Stimulated activated CD4-positive, alpha-beta T cell treated with anti-CD3 and anti-CD28 coated beads, Interleukin-12 subunit alpha, Interleukin-12 subunit beta, amount 100 ng/mL, for 48 hours (primary cell): ENCODE results near the gene SYT8.

Source experiments
- DNase-seq, 3 donors: peaks; one replicate each; pipeline ENCODE4 v3.0.0-alpha.2; 2020; ENCODE audit warnings: low read depth in 2 of 3, low spot score in 1 of 3

SYT8 gene

DNA sequence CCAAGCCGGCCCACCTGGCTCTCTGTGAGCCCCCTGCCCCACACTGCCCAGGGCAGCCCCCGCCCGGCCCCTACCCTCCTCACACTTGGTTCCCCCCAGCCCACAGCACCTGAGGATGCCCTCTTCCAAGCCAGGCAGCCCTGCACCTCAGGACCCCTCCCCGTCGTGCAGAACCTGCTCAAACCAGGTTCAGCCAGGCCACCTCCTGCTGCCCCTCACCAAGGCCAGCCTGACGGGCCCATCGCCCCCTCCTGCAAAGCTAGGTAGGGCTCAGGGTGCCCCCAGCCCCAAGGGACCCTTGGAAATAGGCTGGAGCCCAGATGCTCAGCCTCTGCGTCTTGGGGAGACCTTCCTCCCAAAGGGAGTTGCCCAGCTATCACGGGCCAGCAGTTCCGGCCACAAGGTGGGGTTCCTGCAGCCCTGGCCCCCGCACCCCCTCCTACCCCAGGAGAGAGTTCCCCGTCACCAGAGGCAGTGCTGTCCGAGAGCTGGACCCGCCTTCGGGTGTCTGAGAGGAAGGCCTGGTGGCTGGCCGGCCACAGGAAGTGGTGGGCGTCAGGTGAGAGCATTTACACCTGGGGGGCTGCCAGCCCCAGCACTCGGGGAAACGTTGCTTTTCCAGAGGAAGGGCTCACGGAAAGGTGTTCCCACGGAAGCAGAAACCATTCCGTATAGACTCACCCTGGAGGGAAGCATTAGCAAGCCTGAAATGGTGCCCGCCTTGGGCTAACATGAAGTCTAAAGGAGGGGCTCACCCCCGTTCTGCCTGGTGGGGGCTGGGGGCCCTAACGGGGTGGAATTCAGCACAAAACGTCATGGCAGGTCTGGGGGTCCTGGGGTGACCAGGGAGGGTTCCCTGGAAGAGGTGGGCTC is 3.2 kb upstream of the SYT8 start:
- DNase-seq = no peak

DNA sequence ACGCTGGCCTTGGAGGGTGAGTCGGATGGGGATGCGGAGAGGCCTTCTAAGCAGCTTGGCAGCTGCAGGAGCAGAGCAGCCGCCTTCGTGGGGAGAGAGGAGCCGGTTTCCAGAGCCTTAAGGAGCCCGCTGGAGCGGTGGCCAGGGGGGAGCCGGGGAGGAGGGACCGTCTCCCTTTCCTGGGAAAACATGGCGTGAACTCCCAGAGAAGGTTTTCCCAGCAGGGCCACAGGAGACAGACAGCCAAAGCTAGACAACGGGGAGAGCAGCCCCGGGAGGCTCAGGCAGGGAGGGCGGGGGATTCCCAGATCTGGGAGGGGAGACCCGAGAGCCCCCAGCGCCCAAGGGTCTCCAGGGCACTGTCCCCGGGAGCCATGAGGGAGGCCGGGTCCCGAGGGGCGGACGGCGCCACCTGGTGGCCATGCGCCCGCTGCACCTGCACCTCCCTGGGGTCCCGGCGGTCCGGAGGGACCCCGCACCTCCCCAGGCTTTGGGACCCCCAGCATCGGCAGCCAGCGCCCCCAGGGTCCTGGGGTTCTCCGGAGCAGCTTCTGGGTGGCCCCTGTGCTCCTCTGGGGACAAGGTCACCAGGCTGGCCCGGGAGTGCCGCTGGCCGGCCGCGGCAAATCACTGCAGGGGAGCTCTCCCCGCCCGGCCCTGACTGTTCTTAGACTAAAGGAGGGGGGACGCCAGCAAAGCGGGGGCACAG is 2.4 kb upstream of the SYT8 start:
- DNase-seq = peak in 1 of 3 donors; percentile 51

- no peak for DNase-seq
Observed at GRCh38 chr11:1832920-1833295, 1.9 kb upstream of the SYT8 start.

DNA sequence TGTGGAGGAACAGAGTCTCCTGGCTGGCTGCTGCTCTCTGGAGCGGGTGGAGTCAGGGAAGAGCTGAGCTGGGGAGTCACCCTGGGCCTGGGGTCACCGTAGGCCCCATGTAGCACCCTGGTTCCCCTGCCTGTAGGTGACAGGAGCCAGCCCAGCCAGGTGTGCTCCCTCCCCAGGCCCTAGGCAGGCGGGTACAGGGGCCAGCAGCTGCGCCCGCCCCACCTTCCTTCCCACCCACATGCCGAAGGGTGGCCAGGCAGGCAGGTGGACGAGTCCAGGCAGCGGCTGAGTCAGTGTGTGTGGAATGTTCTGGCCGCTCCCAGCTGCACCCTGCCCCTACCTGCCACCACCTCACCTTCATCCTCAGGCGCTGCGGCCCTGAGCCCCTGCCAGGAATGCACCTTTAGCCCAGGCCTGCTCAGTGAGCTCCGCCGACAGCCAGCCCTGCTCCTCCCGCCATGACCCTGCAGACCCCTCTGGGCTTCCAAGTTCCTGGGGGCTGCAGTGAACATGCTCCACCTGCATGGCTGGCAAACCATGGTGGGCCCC is 654 bp upstream of the SYT8 start:
- DNase-seq = no peak

- DNase-seq = no peak
Observed at GRCh38 chr11:1835671-1836010, 851 bp downstream of the SYT8 start.

DNA sequence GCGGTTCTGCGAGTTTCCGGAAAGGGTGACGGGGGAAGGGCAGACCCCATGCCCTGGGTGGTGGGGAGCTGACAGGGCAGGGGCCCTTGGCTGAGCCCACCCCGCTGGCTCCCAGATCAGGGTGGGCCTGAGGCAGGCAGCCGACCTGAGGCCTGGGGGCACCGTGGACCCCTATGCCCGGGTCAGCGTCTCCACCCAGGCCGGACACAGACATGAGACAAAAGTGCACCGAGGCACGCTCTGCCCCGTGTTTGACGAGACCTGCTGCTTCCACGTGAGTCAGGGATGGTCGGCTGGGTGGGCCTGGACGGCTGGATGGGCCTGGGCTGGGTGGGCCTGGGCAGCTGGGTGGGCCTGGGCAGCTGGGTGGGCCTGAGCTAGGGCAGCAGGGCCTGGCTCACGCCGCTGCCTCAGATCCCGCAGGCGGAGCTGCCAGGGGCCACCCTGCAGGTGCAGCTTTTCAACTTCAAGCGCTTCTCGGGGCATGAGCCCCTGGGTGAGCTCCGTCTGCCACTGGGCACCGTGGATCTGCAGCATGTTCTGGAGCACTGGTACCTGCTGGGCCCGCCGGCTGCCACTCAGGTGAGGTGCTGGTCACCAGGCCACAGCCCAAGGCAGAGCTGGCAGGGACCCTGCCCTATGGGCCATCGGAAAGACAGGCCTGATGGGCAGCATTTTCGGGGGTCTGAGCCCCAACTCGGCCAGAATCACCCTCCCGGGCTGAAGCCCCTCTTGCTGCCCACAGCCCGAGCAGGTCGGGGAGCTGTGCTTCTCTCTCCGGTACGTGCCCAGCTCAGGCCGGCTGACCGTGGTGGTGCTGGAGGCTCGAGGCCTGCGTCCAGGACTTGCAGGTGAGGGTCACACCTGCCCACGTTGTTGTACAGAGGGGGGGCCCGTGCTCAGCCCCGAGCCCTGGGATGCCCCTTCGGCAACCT is 1.5 kb downstream of the SYT8 start:
- DNase-seq = no peak

DNA sequence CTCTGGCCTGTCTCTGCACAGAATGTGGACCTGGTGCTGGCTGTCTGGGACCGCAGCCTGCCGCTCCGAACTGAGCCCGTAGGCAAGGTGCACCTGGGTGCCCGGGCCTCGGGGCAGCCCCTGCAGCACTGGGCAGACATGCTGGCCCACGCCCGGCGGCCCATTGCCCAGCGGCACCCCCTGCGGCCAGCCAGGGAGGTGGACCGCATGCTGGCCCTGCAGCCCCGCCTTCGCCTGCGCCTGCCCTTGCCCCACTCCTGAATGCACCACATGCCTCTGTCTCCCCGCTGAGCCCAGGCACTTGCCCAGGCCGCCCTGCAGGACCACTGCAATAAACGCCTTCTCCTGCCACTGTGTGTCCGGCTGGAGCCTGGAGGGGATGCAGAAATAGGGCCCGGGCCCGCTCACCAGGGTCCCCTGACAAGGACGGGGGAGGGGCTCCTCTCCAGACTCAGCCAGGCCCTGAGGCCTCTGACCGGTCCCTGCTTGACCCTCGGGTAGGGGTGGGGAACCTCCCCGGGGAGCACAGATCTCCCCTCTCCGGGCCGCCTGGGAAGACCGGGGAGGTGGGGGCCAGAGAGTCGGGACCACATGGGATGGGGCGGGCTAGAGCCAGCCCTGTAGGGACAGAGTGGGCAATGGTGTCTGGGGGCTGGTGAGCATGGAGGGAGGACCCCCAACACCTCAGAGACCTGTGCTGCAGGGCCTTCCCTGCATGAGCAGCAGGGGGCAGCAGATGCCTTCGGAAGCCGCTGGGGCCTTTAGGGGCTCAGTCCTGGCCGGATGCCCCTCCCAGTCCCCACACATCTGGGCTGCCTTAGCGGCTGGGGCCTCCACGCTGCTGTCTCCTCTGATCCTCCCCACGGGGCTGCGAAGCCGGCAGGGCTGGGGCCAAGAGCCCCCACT is 2.6 kb downstream of the SYT8 start:
- peak; percentile 46 to 74 (median 71) for DNase-seq

GRCh38 chr11:1838077-1838425 is 3.3 kb downstream of the SYT8 start:
- DNase-seq = no peak

- DNase-seq = no peak
Observed at GRCh38 chr11:1838426-1839144, 3.8 kb downstream of the SYT8 start, which contains the start of gene TNNI2. TNNI2 (plus strand) TSS chr11:1838981; CDS start chr11:1839697, 716 bp downstream.

- DNase-seq = no peak
Observed at GRCh38 chr11:1839204-1839923, 4.6 kb downstream of the SYT8 start.

DNA sequence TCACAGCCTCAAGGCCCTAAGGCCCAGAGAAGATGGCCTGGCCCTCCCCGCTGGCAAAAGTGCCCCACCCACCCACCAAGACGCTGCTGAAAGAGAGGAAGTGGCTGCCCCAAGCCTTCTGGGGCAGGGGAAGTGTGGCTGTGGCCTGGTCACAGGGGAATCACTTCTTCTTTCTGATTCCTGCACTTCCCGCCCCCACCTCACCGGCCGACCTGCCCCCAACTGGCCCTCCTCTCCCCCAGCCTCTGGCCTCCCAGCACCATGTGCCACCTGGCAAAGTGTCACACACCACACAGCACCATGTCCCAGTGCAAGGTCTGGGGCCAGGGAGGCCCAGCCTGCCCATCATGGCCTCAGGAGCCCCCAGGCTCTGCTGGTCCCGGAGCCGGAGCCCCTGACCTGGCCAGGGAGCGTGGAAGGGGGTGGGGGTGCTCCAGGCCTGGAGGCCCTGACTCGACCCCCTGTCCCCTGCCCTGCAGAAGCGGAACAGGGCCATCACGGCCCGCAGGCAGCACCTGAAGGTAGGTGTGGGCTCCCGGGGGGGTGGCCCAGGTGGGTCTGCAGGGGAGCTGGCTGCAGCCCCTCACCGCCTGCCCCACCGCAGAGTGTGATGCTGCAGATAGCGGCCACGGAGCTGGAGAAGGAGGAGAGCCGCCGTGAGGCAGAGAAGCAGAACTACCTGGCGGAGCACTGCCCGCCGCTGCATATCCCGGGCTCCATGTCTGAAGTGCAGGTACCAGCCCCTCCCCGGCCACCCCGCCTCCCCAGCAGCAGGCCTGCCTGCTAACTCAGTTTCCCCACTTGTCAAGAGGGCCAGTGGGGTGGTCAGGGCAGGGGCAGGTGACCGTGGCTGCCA is 5.4 kb downstream of the SYT8 start:
- DNase-seq = no peak

DNA sequence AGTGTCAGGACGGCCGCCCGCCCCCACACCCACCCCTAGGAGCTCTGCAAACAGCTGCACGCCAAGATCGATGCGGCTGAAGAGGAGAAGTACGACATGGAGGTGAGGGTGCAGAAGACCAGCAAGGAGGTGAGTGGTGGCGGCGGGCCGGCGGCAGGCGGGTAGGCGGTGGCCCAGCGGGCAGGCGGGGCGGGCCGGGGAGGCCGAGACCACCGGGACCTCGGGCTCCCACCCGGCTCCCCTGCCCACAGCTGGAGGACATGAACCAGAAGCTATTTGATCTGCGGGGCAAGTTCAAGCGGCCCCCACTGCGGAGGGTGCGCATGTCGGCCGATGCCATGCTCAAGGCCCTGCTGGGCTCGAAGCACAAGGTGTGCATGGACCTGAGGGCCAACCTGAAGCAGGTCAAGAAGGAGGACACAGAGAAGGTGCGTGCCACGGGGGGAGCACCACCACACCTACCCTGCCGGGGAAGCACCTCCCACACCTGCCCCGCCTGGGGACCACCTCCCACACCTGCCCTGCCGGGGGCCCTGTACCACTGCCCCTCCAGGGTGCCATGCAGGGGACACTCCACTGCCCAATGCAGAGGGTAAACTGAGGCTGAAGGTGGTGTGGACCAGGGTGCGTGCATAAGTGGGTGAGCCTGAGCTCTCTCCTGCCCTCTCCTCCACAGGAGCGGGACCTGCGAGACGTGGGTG is 6.1 kb downstream of the SYT8 start:
- DNase-seq = no peak

DNA sequence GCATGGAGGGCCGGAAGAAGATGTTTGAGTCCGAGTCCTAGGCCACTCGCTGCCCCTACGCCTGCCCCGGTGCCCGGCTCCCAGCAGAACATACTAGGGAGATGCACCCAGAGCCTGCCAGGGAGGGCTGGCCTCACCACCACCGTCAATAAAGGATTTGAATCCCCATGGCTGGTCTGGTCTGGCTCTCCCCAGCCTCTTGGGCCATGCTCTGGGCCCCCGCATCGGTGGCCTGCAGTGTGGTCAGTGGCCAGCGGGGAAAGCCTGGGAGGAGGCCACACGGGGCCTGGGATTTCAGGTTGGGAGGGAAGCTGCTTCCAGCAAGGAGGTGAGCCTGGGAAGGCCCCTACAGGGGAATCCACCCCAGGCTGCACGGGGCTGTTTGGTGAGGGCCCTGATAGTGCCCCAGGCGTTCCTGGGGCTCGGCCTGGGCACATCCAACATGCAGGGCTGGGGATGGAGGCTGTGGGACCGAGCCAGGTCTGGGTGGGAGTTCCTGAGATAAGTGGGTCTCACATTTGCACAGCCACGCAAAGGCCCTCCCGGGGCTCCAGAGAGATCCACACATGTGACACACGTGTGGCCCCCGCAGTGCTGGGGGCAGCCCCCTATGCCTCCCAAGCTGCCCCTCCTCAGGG is 6.8 kb downstream of the SYT8 start:
- DNase-seq = no peak

GRCh38 chr11:1842149-1843097 is 7.6 kb downstream of the SYT8 start:
- DNase-seq = no peak

DNA sequence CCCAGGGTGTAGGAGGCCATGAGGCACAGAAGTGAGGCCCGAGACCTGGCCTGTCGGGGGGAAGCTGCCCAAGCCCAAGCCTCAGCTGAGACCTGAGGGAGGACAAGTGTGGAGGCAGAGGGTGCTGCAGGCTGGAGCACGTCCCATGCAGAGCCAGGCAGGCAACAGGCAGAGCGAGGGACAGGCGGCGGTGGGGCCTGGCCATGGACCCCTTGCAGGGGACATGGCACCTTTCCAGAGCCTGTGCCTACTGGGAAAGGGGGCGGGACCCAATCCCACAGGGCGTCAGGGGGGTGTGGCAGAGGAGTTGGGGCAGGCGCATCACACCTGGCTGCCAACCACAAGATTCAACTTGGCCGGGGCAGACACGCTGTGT is 8.3 kb downstream of the SYT8 start:
- DNase-seq = no peak

DNA sequence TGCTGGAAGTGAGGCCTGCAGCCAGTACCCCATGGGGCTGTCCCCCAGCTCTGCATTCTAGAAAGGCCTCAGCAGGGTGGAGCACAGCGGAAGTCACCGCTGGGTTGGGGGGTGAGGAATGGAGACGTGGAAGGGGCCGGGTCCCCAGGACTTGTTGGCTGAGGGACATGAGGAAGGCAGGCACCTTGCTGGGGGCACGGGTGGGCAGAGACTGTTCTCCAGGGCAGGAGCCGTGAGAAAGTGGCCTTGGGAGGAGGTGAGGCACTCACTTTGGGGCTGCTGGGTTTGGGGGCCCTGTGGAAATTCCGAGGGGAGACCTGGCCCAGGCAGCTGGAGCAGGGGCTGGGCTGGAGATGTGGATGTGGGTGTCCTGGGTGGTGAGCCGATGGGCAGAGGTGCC is 9.0 kb downstream of the SYT8 start:
- DNase-seq = no peak
